ENCODE data around the gene TNFAIP8L2. TPM values are rescaled to one million over a fixed set of nuclear protein-coding genes. Genes with fewer than 3 reads are reported as not detected.
A peak's percentile ranks its signal among the peaks of the same experiment; 100 is the strongest.

The TNFAIP8L2 gene
- total and polyA plus RNA-seq, 8 donors: 2.0 to 19.4 (median 6.8) TPM; not detected in 2

- DNase-seq: no peak
- TF ChIP-seq CTCF (IDR thresholded peaks at IDR 0.05) (no peak), POLR2AphosphoS5 (IDR thresholded peaks at IDR 0.05) (no peak), POLR2A (IDR thresholded peaks at IDR 0.05) (no peak), EP300 (IDR thresholded peaks at IDR 0.05) (no peak)
- Histone ChIP-seq H3K9me3 (no peaks in the 10 kb centered on the region), H3K27ac (peak overlapping the region in 1 of 5 donors; percentile 86), H3K4me1 (peaks cover 9 to 52% (median 33%) of the 10 kb centered on the region in 4 donors), H3K4me3 (no peak overlapping the region), H3K27me3 (peaks cover 0 to 12% (median 9%) of the 10 kb centered on the region in 3 donors), H3K36me3 (peaks cover 0 to 15% (median 0%) of the 10 kb centered on the region in 4 donors)
- WGBS, 5 donors: 60 to 88% (median 82%) methylated on average over 4 to 5 of the region's 5 CpGs
- intact Hi-C loops (cut with DNase I; ENCODE audit: low total_unique reads): no loop called here
Observed at GRCh38 chr1:151143986-151144385, 12.5 kb upstream of the TNFAIP8L2 start.

GRCh38 chr1:151144474-151145303 lies 11.8 kb upstream of the TNFAIP8L2 start:
- peaks cover 0 to 8% (median 0%) of the 10 kb centered on the region in 4 donors for H3K36me3 ChIP-seq
- TF ChIP-seq POLR2AphosphoS5 (IDR thresholded peaks at IDR 0.05): no peak
- TF ChIP-seq EP300 (IDR thresholded peaks at IDR 0.05): no peak
- no peak for TF ChIP-seq CTCF (IDR thresholded peaks at IDR 0.05)
- no peak for TF ChIP-seq POLR2A (IDR thresholded peaks at IDR 0.05)
- DNase-seq: no peak
- intact Hi-C loops (cut with DNase I; ENCODE audit: low total_unique reads): no loop called here
- no peaks in the 10 kb centered on the region for H3K9me3 ChIP-seq
- 65 to 81% (median 67%) methylated on average over 7 of the region's 7 CpGs for WGBS, 5 donors
- peaks cover 0 to 12% (median 9%) of the 10 kb centered on the region in 3 donors for H3K27me3 ChIP-seq
- H3K27ac ChIP-seq: peak overlapping the region in 4 of 5 donors; percentile 40 to 86 (median 72)
- H3K4me1 ChIP-seq: peaks cover 9 to 52% (median 33%) of the 10 kb centered on the region in 4 donors
- peak overlapping the region; percentile 63 to 86 (median 80) for H3K4me3 ChIP-seq

- Histone ChIP-seq H3K36me3 (no peaks in the 10 kb centered on the region), H3K9me3 (no peaks in the 10 kb centered on the region), H3K4me1 (peaks cover 9 to 52% (median 33%) of the 10 kb centered on the region in 4 donors), H3K4me3 (peak overlapping the region; percentile 63 to 86 (median 80)), H3K27me3 (peaks cover 0 to 12% (median 9%) of the 10 kb centered on the region in 3 donors), H3K27ac (peak overlapping the region in 4 of 5 donors; percentile 40 to 86 (median 72))
- TF ChIP-seq CTCF (IDR thresholded peaks at IDR 0.05) (no peak), POLR2AphosphoS5 (IDR thresholded peaks at IDR 0.05) (no peak), POLR2A (IDR thresholded peaks at IDR 0.05) (no peak), EP300 (IDR thresholded peaks at IDR 0.05) (no peak)
- DNase-seq: peak in 1 of 2 donors; percentile 58
- 22 to 38% (median 28%) methylated on average over 31 to 43 of the region's 43 CpGs for WGBS, 5 donors
- intact Hi-C loops (cut with DNase I; ENCODE audit: low total_unique reads): no loop called here
Observed at GRCh38 chr1:151145304-151146071, 11.0 kb upstream of the TNFAIP8L2 start.

- no peak for DNase-seq
- H3K9me3 ChIP-seq: no peaks in the 10 kb centered on the region
- peaks cover 0 to 12% (median 9%) of the 10 kb centered on the region in 3 donors for H3K27me3 ChIP-seq
- H3K27ac ChIP-seq: peak overlapping the region; percentile 44 to 86 (median 64)
- H3K4me1 ChIP-seq: peaks cover 9 to 52% (median 33%) of the 10 kb centered on the region in 4 donors
- peak overlapping the region; percentile 63 to 86 (median 80) for H3K4me3 ChIP-seq
- no peak for TF ChIP-seq POLR2AphosphoS5 (IDR thresholded peaks at IDR 0.05)
- no peak for TF ChIP-seq EP300 (IDR thresholded peaks at IDR 0.05)
- TF ChIP-seq POLR2A (IDR thresholded peaks at IDR 0.05): no peak
- no peak for TF ChIP-seq CTCF (IDR thresholded peaks at IDR 0.05)
- intact Hi-C loops (cut with DNase I; ENCODE audit: low total_unique reads): no loop called here
- 1% methylated on average over 16 to 26 of the region's 26 CpGs for WGBS, 5 donors
- no peaks in the 10 kb centered on the region for H3K36me3 ChIP-seq
Observed at GRCh38 chr1:151146072-151146411, 10.4 kb upstream of the TNFAIP8L2 start.

Measured in stomach (tissue), 9 donors.